ENCODE results near the gene CLMP.

CLMP gene

DNA sequence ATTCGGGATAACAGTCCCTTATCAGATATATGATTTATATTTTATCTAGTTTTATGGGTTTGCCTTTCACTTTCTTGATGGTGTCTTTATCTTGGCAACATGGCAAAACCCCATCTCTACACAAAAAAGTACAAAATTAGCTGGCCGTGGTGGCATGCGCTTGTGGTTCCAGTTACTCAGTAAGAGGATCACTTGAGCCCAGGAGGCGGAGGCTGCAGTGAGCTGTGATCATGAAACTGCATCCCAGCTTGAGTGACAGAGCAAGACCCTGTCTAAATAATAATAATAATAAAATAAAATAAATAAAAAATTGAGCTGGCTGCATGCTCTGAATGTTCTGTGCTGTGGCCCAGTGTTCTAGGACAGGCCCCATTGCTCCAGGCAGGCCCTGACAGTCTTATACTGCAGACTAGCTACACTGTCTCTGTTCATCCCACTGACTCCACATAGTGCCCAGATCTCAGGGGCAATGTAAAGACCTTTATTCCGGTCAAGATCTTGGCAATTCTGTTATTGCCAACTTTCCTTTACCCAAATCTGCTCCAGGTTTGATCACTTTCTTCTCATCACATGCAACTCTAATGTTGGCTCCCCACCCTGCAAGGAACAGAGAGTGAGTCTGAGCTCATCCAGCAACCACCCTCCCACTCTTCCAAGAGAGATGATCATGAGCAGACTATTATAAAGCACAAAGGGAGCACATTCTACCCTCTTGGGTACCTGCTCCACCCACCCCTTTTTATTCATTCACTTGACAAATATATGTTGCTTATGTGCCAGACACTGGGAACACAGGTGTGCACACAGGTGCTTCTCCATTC lies 141.9 kb downstream of the CLMP start:
- peak; percentile 60 for DNase-seq

DNA sequence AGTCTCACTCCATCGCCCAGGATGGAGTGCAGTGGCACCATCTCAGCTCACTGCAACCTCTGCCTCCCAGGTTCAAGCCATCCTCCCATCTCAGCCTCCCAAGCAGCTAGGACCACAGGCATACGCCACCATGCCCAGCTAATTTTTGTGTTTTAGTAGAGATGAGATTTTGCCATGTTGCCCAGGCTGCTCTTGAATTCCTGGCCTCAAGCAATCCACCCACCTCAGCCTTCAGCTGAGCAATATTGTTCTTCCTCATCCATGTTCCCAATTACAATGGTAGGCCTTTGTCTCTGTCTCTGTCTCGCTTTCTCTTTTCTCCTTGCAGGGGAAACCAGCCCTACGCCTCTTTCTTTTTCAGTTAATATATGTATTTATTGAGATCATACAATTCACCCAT lies 143.4 kb downstream of the CLMP start:
- DNase-seq: no peak

DNA sequence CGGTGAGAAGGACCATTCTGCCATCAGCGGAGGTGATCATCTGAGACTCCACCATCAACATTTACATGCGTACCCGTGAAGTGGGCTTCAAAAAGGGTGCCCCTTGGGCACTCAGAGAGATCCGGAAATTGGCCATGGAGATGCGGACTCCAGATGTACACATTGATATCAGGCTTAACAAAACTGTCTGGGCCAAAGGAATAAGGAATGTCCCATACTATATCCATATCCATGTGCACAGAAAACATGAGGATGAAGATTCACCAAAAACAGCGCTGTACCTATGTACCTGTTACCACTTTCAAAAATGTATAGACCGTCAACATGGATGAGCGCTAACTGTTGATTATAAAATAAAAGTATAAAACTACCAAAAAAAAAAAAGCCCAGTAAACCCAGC lies 143.9 kb downstream of the CLMP start:
- DNase-seq: no peak

DNA sequence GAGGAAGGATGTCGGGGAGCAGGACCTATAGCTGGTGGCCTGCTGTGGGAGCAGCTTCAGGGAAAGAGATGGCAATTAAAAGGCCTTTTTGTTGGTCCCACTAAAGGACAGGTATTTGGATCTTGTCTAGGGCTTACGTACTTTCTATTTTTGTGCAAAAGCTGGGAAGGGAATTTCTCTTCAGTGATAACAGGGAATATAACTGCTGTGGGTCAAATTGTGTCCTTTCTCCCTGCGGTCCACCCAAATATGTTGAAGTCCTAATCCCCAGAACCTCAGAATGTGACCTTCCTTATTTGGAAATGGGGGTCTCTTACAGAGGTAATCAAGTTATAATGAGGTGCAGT lies 147.1 kb downstream of the CLMP start:
- no peak for DNase-seq

DNA sequence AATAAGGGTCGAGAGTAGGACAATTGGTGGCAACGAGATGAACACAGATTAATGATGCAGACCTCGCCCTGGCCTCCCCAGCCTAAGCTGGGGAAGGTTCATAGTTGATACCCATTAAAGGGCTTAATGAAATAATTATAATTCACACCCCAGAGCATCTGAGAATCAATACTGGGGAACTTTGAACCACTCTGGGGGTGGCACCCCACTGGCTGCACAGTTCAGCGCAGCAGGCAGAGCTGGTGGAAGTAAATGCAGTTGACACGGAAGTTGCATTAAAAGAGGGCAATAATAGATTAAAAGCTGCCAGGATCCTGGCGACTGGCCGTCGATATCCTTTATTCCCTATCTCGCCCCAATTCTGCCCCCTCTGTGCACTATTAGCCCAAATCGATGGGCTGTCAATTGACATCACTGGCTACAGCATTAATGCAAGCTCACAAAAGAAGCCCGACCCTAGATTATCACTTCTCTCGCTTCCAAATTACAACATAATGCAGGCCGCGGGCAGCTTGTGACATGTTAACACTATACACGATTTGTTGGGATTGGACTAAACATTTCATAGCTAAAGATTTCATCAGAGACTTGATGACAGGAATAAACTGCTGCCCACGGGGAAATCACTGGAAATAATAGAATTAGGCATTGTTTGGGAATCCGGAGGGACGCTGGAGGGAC lies 147.6 kb downstream of the CLMP start:
- no peak for DNase-seq

DNA sequence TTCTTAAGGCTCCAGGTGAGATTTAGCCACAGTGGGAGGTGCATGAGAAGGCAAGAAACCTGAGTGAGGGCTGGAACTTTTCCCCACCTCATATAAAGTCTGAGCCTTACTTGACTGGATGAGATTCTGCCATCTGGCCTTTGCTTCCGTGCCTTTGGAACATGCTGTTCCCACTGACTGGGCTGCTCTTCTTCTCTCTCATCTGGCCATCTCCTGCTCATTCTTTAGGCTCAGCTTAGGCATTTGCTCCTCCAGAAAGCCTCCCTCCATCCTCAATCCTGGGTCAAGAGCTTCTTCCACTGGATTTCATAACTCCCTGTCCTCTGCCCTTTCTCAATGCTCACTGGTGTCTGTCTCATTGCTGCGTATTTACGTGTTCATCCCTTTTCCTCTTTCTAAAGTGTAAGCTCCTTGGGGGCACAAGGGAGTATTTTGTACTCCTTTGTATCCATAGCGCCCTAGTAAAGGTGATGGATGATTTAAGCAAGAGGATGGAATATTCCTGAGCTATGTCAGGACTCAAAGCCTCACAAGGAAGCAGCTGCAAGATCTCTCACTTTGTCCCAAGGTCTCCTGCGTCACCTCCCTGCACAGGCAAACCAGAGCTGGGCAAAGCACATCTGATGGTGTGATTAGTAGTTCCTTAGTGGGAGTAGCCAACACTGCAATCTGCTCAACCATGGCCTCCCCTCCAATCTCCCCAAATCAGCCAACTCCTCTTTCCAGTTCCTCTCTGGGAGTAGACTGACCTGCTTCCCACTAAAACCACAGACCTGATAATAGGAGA lies 148.4 kb downstream of the CLMP start:
- DNase-seq: no peak

DNA sequence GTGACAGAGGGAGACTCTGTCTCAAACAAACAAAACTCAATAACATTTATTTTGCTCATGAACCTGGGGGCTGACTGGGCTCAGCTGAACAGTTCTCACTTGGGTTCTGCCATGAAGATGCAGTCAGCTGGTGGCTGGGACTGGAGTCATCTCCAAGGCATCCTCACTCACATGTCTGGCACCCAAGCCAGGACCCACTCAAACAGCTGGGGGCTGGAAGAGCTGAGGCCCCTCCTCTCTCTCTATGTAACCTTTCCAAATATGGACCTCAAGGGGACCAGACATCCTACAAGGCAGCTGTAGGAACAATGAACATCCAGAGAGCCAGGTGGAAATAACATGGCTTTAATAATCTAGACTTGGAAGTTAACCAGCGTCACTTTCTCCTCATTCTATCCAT lies 149.9 kb downstream of the CLMP start:
- no peak for DNase-seq

DNA sequence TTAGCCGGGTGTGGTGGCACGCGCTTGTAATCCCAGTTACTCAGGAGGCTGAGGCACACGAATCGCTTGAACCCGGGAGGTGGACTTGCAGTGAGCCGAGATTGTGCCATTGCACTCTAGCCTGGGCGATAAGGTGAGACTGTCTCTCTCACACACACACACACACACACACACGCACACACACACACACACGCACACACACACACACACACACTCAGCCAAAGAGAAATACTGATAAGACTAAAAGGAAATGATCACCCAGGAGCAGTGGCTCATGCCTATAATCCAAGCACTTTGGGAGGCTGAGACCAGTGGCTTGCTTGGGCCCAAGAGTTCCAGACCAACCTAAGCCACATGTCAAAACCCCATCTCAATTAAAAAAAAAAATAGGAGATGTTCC lies 153.9 kb downstream of the CLMP start:
- no peak for DNase-seq

DNA sequence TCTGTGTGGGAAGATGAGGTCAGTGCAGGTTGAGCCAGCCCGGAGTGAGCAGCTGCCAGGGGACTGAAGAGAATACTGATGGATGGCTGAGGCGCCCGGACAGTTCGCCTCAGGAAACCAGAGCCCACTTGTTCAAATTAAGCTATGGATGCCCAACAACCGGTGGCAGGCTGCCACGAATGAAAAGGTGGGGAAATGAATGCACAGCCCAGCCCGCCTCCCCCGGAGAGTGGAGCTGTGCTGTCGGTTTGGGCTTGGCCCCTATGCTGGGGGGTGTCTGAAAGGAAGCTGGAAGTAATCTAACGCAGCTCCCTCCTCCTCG lies 155.0 kb downstream of the CLMP start:
- DNase-seq: no peak

DNA sequence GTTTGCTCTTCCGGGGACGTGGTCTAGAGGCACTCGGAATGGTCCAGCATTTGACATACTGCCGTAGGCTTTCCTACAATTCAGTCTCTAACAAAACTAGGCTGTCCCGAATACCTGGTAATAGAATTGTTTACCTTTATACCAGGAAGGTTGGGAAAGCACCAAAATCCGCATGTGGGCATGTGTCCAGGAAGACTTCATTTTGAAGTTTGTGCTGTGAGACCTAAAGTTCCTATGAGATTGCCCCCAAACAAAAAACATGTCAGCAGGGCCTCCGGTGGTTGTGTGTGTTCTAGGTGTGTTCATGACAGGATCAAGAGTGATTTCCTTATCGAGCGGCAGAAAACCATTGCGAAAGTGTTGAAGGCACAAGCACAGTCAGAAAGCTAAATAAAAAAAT lies 159.2 kb downstream of the CLMP start:
- no peak for DNase-seq

DNA sequence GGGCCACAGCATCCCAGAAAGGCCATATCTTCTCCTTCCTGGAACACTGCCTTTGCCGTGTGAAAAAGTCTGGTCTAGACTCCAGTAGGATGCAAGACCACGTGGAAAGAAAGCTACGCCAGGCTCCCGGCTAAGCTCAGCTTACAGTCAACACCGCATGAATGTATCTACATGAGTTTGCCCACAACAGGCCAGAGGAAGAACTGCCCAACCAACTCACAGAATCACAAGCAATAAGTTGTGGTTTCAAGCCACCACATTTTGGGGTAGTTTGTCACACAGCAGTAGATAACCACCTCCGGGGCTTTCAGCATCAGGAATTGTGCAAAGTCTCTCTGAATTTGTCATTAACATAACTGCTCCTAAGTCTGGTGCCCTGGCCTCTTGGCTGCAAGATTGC lies 160.5 kb downstream of the CLMP start:
- DNase-seq: no peak

DNA sequence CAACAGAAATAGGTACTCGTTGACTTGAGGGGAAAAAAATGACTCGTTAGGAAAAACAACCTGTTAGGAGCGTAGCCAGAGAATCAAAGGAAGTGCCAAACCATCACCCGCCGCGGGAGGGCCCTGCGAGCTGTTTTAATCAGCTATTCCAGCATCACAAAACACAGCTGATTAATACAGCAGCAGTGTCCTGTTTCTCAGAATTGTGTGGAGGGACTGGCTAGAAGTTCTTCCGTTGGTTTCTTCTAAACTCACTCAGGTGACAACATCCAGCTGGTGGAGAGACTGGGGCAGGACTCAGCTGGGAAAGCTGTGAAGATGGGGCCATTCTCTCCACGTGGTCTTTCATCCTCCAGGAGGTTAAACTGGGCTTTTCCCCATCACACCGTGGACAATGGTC lies 161.2 kb downstream of the CLMP start:
- no peak for DNase-seq

DNA sequence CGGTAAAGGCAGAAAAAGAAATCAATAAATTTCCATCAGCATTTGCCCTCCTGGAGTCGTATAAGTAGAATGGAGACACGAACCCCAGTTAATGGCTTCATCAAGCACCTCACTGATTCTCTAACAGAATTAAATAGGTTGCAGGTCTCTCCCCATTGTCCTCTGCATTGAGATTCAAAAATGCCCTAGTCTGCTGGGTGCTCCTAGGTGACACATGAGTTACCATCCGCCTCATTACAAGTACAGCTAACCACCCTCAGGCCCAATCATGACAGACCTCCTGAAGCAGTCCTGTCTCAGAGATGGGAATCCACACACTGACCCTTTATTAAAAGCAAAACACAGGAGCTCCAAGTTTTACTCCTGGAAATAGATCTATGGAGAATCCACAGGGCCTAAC lies 164.5 kb downstream of the CLMP start:
- no peak for DNase-seq

DNA sequence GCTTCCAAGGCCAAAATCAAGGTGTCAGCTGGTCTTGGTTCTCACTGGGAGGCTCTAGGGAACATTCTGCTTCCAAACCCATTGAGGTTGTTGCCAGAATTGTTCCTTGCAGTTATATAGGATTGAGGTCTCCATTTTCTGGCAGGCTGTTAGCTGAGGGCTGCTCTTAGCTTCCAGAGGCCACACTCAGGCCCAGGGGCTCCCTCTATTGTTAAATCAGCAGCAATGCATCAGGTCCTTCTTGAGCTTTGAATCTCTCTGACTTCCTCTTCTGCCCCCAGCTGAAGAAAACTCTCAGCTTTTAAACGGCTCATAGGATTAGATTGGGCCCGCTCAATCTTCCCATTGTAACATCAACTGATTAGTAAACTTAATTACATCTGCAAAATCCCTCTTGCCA lies 174.1 kb downstream of the CLMP start:
- DNase-seq: peak; percentile 38

Data from stimulated activated CD8-positive, alpha-beta memory T cell treated with anti-CD3 and anti-CD28 coated beads, Interleukin-4, amount 100 ng/mL, for 48 hours (primary cell).